ENCODE results near the gene SF3B3. TPM values are rescaled to one million over a fixed set of nuclear protein-coding genes. Genes with fewer than 3 reads are reported as not detected.
A peak's percentile ranks its signal among the peaks of the same experiment; 100 is the strongest.

Gene SF3B3
- polyA plus RNA-seq, 3 donors = 367 to 388 (median 382) TPM

GRCh38 chr16:70548936-70549335 lies 25.3 kb downstream of the SF3B3 start:
- no peak for DNase-seq (ENCODE audit: extremely low read depth in 1 of 11, low read depth in 9 of 11, low spot score in 4 of 11)

GRCh38 chr16:70550082-70550481 lies 26.5 kb downstream of the SF3B3 start:
- no peak for DNase-seq (ENCODE audit: extremely low read depth in 1 of 11, low read depth in 9 of 11, low spot score in 4 of 11)

- no peak for DNase-seq (ENCODE audit: extremely low read depth in 1 of 11, low read depth in 9 of 11, low spot score in 4 of 11)
These were observed 28.2 kb downstream of the SF3B3 start for GRCh38 chr16:70551788-70552187.

- DNase-seq (ENCODE audit: extremely low read depth in 1 of 11, low read depth in 9 of 11, low spot score in 4 of 11) = no peak
These were observed 29.1 kb downstream of the SF3B3 start for GRCh38 chr16:70552675-70553074.

GRCh38 chr16:70553645-70554044 lies 30.0 kb downstream of the SF3B3 start:
- DNase-seq (ENCODE audit: extremely low read depth in 1 of 11, low read depth in 9 of 11, low spot score in 4 of 11) = no peak

- DNase-seq (ENCODE audit: extremely low read depth in 1 of 11, low read depth in 9 of 11, low spot score in 4 of 11) = no peak
These were observed 32.4 kb downstream of the SF3B3 start for GRCh38 chr16:70556063-70556462.

- no peak for DNase-seq (ENCODE audit: extremely low read depth in 1 of 11, low read depth in 9 of 11, low spot score in 4 of 11)
These were observed 38.0 kb downstream of the SF3B3 start for GRCh38 chr16:70561623-70562022.

GRCh38 chr16:70563636-70564035 lies 40.0 kb downstream of the SF3B3 start:
- DNase-seq (ENCODE audit: extremely low read depth in 1 of 11, low read depth in 9 of 11, low spot score in 4 of 11) = no peak

- DNase-seq (ENCODE audit: extremely low read depth in 1 of 11, low read depth in 9 of 11, low spot score in 4 of 11) = no peak
These were observed 41.4 kb downstream of the SF3B3 start for GRCh38 chr16:70565053-70565452.

- DNase-seq (ENCODE audit: extremely low read depth in 1 of 11, low read depth in 9 of 11, low spot score in 4 of 11) = no peak
These were observed 45.1 kb downstream of the SF3B3 start for GRCh38 chr16:70568601-70569237.

- DNase-seq (ENCODE audit: extremely low read depth in 1 of 11, low read depth in 9 of 11, low spot score in 4 of 11) = no peak
These were observed 46.1 kb downstream of the SF3B3 start for GRCh38 chr16:70569752-70570151.

GRCh38 chr16:70570967-70571570 lies 47.5 kb downstream of the SF3B3 start:
- DNase-seq (ENCODE audit: extremely low read depth in 1 of 11, low read depth in 9 of 11, low spot score in 4 of 11) = no peak

GRCh38 chr16:70571623-70572022 lies 48.0 kb downstream of the SF3B3 start:
- DNase-seq (ENCODE audit: extremely low read depth in 1 of 11, low read depth in 9 of 11, low spot score in 4 of 11) = no peak

GRCh38 chr16:70572050-70572925 lies 48.7 kb downstream of the SF3B3 start:
- no peak for DNase-seq (ENCODE audit: extremely low read depth in 1 of 11, low read depth in 9 of 11, low spot score in 4 of 11)

GRCh38 chr16:70572926-70573270 lies 49.3 kb downstream of the SF3B3 start:
- no peak for DNase-seq (ENCODE audit: extremely low read depth in 1 of 11, low read depth in 9 of 11, low spot score in 4 of 11)

GRCh38 chr16:70573451-70574121 lies 50.0 kb downstream of the SF3B3 start:
- peak; percentile 53 to 87 (median 70) for DNase-seq (ENCODE audit: extremely low read depth in 1 of 11, low read depth in 9 of 11, low spot score in 4 of 11)

GRCh38 chr16:70574595-70575271 lies 51.1 kb downstream of the SF3B3 start:
- no peak for DNase-seq (ENCODE audit: extremely low read depth in 1 of 11, low read depth in 9 of 11, low spot score in 4 of 11)

GRCh38 chr16:70575376-70575775 lies 51.8 kb downstream of the SF3B3 start:
- no peak for DNase-seq (ENCODE audit: extremely low read depth in 1 of 11, low read depth in 9 of 11, low spot score in 4 of 11)
